Neuronal stem cell (in vitro differentiated cells): ENCODE results near the gene RAB27A.

Source experiments
- DNase-seq: peaks from one replicate; pipeline ENCODE4 v3.0.0-alpha.2; 2013; ENCODE audit warnings: low spot score
- H2AFZ ChIP-seq: one replicate; pipeline ENCODE4 v1.6.1; 2013; ENCODE audit warnings: mild to moderate bottlenecking, low read length, inconsistent platforms
- H2AK5ac ChIP-seq: 2 replicates; pipeline ENCODE4 v1.6.1; 2013; ENCODE audit warnings: low read depth, mild to moderate bottlenecking, inconsistent platforms, low read length, moderate library complexity, mixed read lengths
- H2BK120ac ChIP-seq: 2 replicates; pipeline ENCODE4 v1.6.1; 2013; ENCODE audit warnings: low read depth, mild to moderate bottlenecking, inconsistent platforms, low read length, moderate library complexity, mixed read lengths
- H2BK12ac ChIP-seq: one replicate; pipeline ENCODE4 v1.6.1; 2013; ENCODE audit warnings: low read length, inconsistent platforms
- H2BK15ac ChIP-seq: 2 replicates; pipeline ENCODE4 v1.6.1; 2013; ENCODE audit warnings: mild to moderate bottlenecking, low read length, inconsistent platforms, mixed read lengths
- H2BK5ac ChIP-seq: one replicate; pipeline ENCODE4 v1.6.1; 2013; ENCODE audit warnings: inconsistent platforms, mild to moderate bottlenecking, low read length, moderate library complexity
- H3K14ac ChIP-seq: one replicate; pipeline ENCODE4 v1.6.1; 2013; ENCODE audit warnings: low read length, inconsistent platforms
- H3K18ac ChIP-seq: 2 replicates; pipeline ENCODE4 v1.6.1; 2013; ENCODE audit warnings: low read length, inconsistent platforms
- H3K23ac ChIP-seq: 2 replicates; pipeline ENCODE4 v1.6.1; 2013; ENCODE audit warnings: low read depth, mild to moderate bottlenecking, mixed read lengths, low read length, inconsistent platforms; ENCODE audit not compliant: poor library complexity
- H3K27ac ChIP-seq: replicated peaks from 3 replicates; pipeline ENCODE4 v1.5.1; 2013; ENCODE audit warnings: low read length, inconsistent platforms
- H3K27me3 ChIP-seq, 3 experiments: 2 replicates each; pipeline ENCODE4 v1.6.1; 2013; ENCODE audit warnings: low read length in 3 of 3, mild to moderate bottlenecking in 2 of 3, inconsistent platforms in 1 of 3, low read depth in 1 of 3, mixed read lengths in 1 of 3, moderate library complexity in 1 of 3; ENCODE audit not compliant: control insufficient read depth in 3 of 3, insufficient read depth in 3 of 3
- H3K36me3 ChIP-seq, 2 donors: replicated peaks in 1 of 2; 2 replicates each; pipeline ENCODE4 v1.6.1; 2013; ENCODE audit warnings: low read length in 2 of 2; ENCODE audit not compliant: control insufficient read depth in 2 of 2, insufficient read depth in 2 of 2
- H3K4ac ChIP-seq: 2 replicates; pipeline ENCODE4 v1.6.1; 2013; ENCODE audit warnings: inconsistent platforms, mild to moderate bottlenecking, low read length, moderate library complexity
- H3K4me1 ChIP-seq, 2 donors: 1 replicate in 1 of 2; 2 replicates in 1 of 2; pipeline ENCODE4 v1.6.1; 2013; ENCODE audit warnings: low read length in 2 of 2, low read depth in 1 of 2; ENCODE audit not compliant: control insufficient read depth in 2 of 2, insufficient read depth in 1 of 2
- H3K4me2 ChIP-seq: one replicate; pipeline ENCODE4 v1.6.1; 2013; ENCODE audit warnings: mild to moderate bottlenecking, low read length, inconsistent platforms; ENCODE audit not compliant: insufficient read depth, poor library complexity, severe bottlenecking
- H3K4me3 ChIP-seq, 2 donors: 2 replicates each; pipeline ENCODE4 v1.5.1; 2013; ENCODE audit warnings: low read length in 2 of 2, mild to moderate bottlenecking in 2 of 2, inconsistent platforms in 1 of 2, moderate library complexity in 1 of 2
- H3K79me1 ChIP-seq: one replicate; pipeline ENCODE4 v1.6.1; 2013; ENCODE audit warnings: low read depth, mild to moderate bottlenecking, inconsistent platforms, low read length, moderate library complexity
- H3K9ac ChIP-seq: one replicate; pipeline ENCODE4 v1.6.1; 2013; ENCODE audit warnings: mild to moderate bottlenecking, low read depth, low read length, inconsistent platforms; ENCODE audit not compliant: poor library complexity
- H3K9me3 ChIP-seq, 2 donors: replicated peaks in 1 of 2; 2 replicates each; pipeline versions ENCODE3 to v1.6.1; 2013; ENCODE audit warnings: low read length in 2 of 2, mild to moderate bottlenecking in 2 of 2, inconsistent platforms in 1 of 2, low read depth in 1 of 2, mixed read lengths in 1 of 2, moderate library complexity in 1 of 2; ENCODE audit not compliant: control insufficient read depth in 2 of 2, insufficient read depth in 1 of 2
- H4K8ac ChIP-seq: one replicate; pipeline ENCODE4 v1.6.1; 2013; ENCODE audit warnings: low read depth, mild to moderate bottlenecking, inconsistent platforms, low read length, moderate library complexity
- H4K91ac ChIP-seq: one replicate; pipeline ENCODE4 v1.6.1; 2013; ENCODE audit warnings: low read length, low read depth, mild to moderate bottlenecking, inconsistent platforms; ENCODE audit not compliant: poor library complexity
- WGBS, 2 donors: extraction: QIAGEN DNeasy Blood & Tissue Kit; methylation state at CpG; one replicate each; pipeline ENCODE4 v1.1.7; 2013; ENCODE audit warnings: missing lambda C conversion rate in 2 of 2, mixed read lengths in 1 of 2; ENCODE audit not compliant: insufficient read length in 2 of 2, insufficient replicate concordance in 1 of 2; ENCODE audit errors: extremely low coverage in 2 of 2; 5-methylcytosine and 5-hydroxymethylcytosine counted together

Gene RAB27A

GRCh38 chr15:55218056-55218455, 71.6 kb downstream of the RAB27A start:
- H2BK120ac ChIP-seq, result no peak overlapping the region
- no peaks in the 10 kb centered on the region for H3K9me3 ChIP-seq
- no peak overlapping the region for H2BK5ac ChIP-seq
- H3K4ac ChIP-seq, result no peak overlapping the region
- H3K14ac ChIP-seq, result no peak overlapping the region
- peaks cover 0 to 6% of the 10 kb centered on the region in 2 donors for H3K4me1 ChIP-seq
- WGBS, 2 donors, result no CpG with 5 or more reads among the region's 2 CpGs
- no peak overlapping the region for H3K9ac ChIP-seq
- H3K79me1 ChIP-seq, result no peaks in the 10 kb centered on the region
- no peak overlapping the region for H2AK5ac ChIP-seq
- no peaks in the 10 kb centered on the region for H3K36me3 ChIP-seq
- H4K8ac ChIP-seq, result no peak overlapping the region
- DNase-seq, result no peak
- no peak overlapping the region for H3K4me3 ChIP-seq
- H3K27ac ChIP-seq, result no peak overlapping the region
- H3K27me3 ChIP-seq, result no peaks in the 10 kb centered on the region
- no peak overlapping the region for H3K4me2 ChIP-seq
- no peak overlapping the region for H3K23ac ChIP-seq
- no peak overlapping the region for H2BK12ac ChIP-seq
- H3K18ac ChIP-seq, result no peak overlapping the region
- peak overlapping the region; percentile 42 for H2AFZ ChIP-seq
- H4K91ac ChIP-seq, result no peak overlapping the region
- H2BK15ac ChIP-seq, result no peak overlapping the region

- Histone ChIP-seq H2BK12ac (no peak overlapping the region), H2AK5ac (no peak overlapping the region), H2AFZ (no peak overlapping the region), H3K4me2 (no peak overlapping the region), H3K4me1 (no peaks in the 10 kb centered on the region), H3K36me3 (no peaks in the 10 kb centered on the region), H3K27me3 (no peaks in the 10 kb centered on the region), H3K79me1 (no peaks in the 10 kb centered on the region), H4K8ac (no peak overlapping the region), H3K18ac (no peak overlapping the region), H3K4ac (no peak overlapping the region), H2BK120ac (no peak overlapping the region), H3K14ac (no peak overlapping the region), H2BK15ac (no peak overlapping the region), H3K9ac (no peak overlapping the region), H4K91ac (no peak overlapping the region), H3K9me3 (no peaks in the 10 kb centered on the region), H3K27ac (no peak overlapping the region), H3K23ac (no peak overlapping the region), H2BK5ac (no peak overlapping the region), H3K4me3 (no peak overlapping the region)
- WGBS, 2 donors, result no CpG with 5 or more reads among the region's 4 CpGs
- no peak for DNase-seq
Measured at GRCh38 chr15:55204464-55204863, 85.1 kb downstream of the RAB27A start.

GRCh38 chr15:55202206-55202605, 87.4 kb downstream of the RAB27A start:
- H2BK15ac ChIP-seq, result no peak overlapping the region
- H4K91ac ChIP-seq, result no peak overlapping the region
- DNase-seq, result no peak
- no peaks in the 10 kb centered on the region for H3K27me3 ChIP-seq
- H3K4me3 ChIP-seq, result no peak overlapping the region
- no peak overlapping the region for H2BK12ac ChIP-seq
- H3K27ac ChIP-seq, result no peak overlapping the region
- no peak overlapping the region for H2BK120ac ChIP-seq
- no peak overlapping the region for H2AK5ac ChIP-seq
- H3K36me3 ChIP-seq, result no peaks in the 10 kb centered on the region
- no CpG with 5 or more reads among the region's 1 CpG for WGBS, 2 donors
- no peak overlapping the region for H2BK5ac ChIP-seq
- H3K4me1 ChIP-seq, result no peaks in the 10 kb centered on the region
- no peak overlapping the region for H3K23ac ChIP-seq
- no peak overlapping the region for H3K14ac ChIP-seq
- no peak overlapping the region for H2AFZ ChIP-seq
- no peak overlapping the region for H4K8ac ChIP-seq
- H3K4me2 ChIP-seq, result no peak overlapping the region
- H3K9me3 ChIP-seq, result peaks cover 0 to 8% of the 10 kb centered on the region in 2 donors
- no peaks in the 10 kb centered on the region for H3K79me1 ChIP-seq
- no peak overlapping the region for H3K4ac ChIP-seq
- no peak overlapping the region for H3K9ac ChIP-seq
- H3K18ac ChIP-seq, result no peak overlapping the region

GRCh38 chr15:55198706-55199105, 90.9 kb downstream of the RAB27A start:
- Histone ChIP-seq H2BK12ac (no peak overlapping the region), H3K79me1 (no peaks in the 10 kb centered on the region), H2AFZ (no peak overlapping the region), H2BK5ac (no peak overlapping the region), H3K27ac (no peak overlapping the region), H3K4me2 (no peak overlapping the region), H3K23ac (no peak overlapping the region), H4K8ac (no peak overlapping the region), H3K4me3 (no peak overlapping the region), H4K91ac (no peak overlapping the region), H3K36me3 (peaks cover 0 to 17% of the 10 kb centered on the region in 2 donors), H3K9me3 (peaks cover 0 to 8% of the 10 kb centered on the region in 2 donors), H3K27me3 (no peaks in the 10 kb centered on the region), H2BK120ac (no peak overlapping the region), H3K14ac (no peak overlapping the region), H3K4me1 (peaks cover 0 to 7% of the 10 kb centered on the region in 2 donors), H2AK5ac (no peak overlapping the region), H3K4ac (no peak overlapping the region), H3K9ac (no peak overlapping the region), H3K18ac (no peak overlapping the region), H2BK15ac (no peak overlapping the region)
- no peak for DNase-seq
- no CpG with 5 or more reads among the region's 3 CpGs for WGBS, 2 donors
